ENCODE data around the gene MIS18A. TPM values are rescaled to one million over a fixed set of nuclear protein-coding genes. Genes with fewer than 3 reads are reported as not detected.
"Not testable (repeated sequence)": the region's sequence is repeated elsewhere in the genome, so short reads cannot be mapped to it uniquely, and the experiment has no call there.

MIS18A gene
- total and polyA plus RNA-seq, 5 donors: 3.3 to 4.7 (median 4.3) TPM

GRCh38 chr21:32316361-32317215, 37.7 kb upstream of the MIS18A start:
- intact Hi-C loops (cut with DNase I): no loop called here
- no peak for ATAC-seq
- Histone ChIP-seq H3K27ac (ENCODE audit: low read length) (no peak overlapping the region), H3K27me3 (ENCODE audit: control insufficient read depth, insufficient read depth) (no peaks in the 10 kb centered on the region), H3K4me3 (ENCODE audit: low read length) (no peak overlapping the region), H3K4me1 (ENCODE audit: control insufficient read depth, insufficient read depth, low read length) (no peaks in the 10 kb centered on the region), H3K9me3 (ENCODE audit: control insufficient read depth, low read length) (no peaks in the 10 kb centered on the region)
- 94% methylated on average over 22 of the region's 22 CpGs for WGBS
- DNase-seq: no peak

GRCh38 chr21:32315511-32316281, 36.8 kb upstream of the MIS18A start:
- H3K4me1 ChIP-seq (ENCODE audit: control insufficient read depth, insufficient read depth, low read length): no peaks in the 10 kb centered on the region
- no peaks in the 10 kb centered on the region for H3K27me3 ChIP-seq (ENCODE audit: control insufficient read depth, insufficient read depth)
- no peak overlapping the region for H3K4me3 ChIP-seq (ENCODE audit: low read length)
- H3K9me3 ChIP-seq (ENCODE audit: control insufficient read depth, low read length): no peaks in the 10 kb centered on the region
- no peak overlapping the region for H3K27ac ChIP-seq (ENCODE audit: low read length)
- intact Hi-C loops (cut with DNase I): no loop called here
- DNase-seq (no peak), ATAC-seq (no peak)
- WGBS: 91% methylated on average over 14 of the region's 14 CpGs

GRCh38 chr21:32314806-32315205, 36.0 kb upstream of the MIS18A start:
- ATAC-seq (no peak), DNase-seq (no peak)

GRCh38 chr21:32312976-32313375, 34.1 kb upstream of the MIS18A start:
- Histone ChIP-seq H3K27me3 (ENCODE audit: control insufficient read depth, insufficient read depth) (no peaks in the 10 kb centered on the region), H3K9me3 (ENCODE audit: control insufficient read depth, low read length) (no peaks in the 10 kb centered on the region), H3K4me3 (ENCODE audit: low read length) (no peak overlapping the region), H3K4me1 (ENCODE audit: control insufficient read depth, insufficient read depth, low read length) (no peaks in the 10 kb centered on the region), H3K27ac (ENCODE audit: low read length) (no peak overlapping the region)
- intact Hi-C loops (cut with DNase I): no loop called here
- WGBS: 89% methylated on average over 6 of the region's 6 CpGs
- no peak for DNase-seq
- ATAC-seq: no peak

More at GRCh38 chr21:32314806-32315205, 36.0 kb upstream of the MIS18A start:
- H3K27me3 ChIP-seq (ENCODE audit: control insufficient read depth, insufficient read depth): no peaks in the 10 kb centered on the region
- H3K4me1 ChIP-seq (ENCODE audit: control insufficient read depth, insufficient read depth, low read length): no peaks in the 10 kb centered on the region
- no peak overlapping the region for H3K4me3 ChIP-seq (ENCODE audit: low read length)
- WGBS: 96% methylated on average over 16 of the region's 16 CpGs
- intact Hi-C loops (cut with DNase I): no loop called here
- no peak overlapping the region for H3K27ac ChIP-seq (ENCODE audit: low read length)
- no peaks in the 10 kb centered on the region for H3K9me3 ChIP-seq (ENCODE audit: control insufficient read depth, low read length)

- ATAC-seq: peak in 1 of 2 donors; percentile 56
- Histone ChIP-seq H3K4me3 (ENCODE audit: low read length) (no peak overlapping the region), H3K9me3 (ENCODE audit: control insufficient read depth, low read length) (no peaks in the 10 kb centered on the region), H3K27ac (ENCODE audit: low read length) (no peak overlapping the region), H3K27me3 (ENCODE audit: control insufficient read depth, insufficient read depth) (no peaks in the 10 kb centered on the region), H3K4me1 (ENCODE audit: control insufficient read depth, insufficient read depth, low read length) (no peaks in the 10 kb centered on the region)
- DNase-seq: peak in 1 of 3 donors; percentile 62
- 75% methylated on average over 5 of the region's 5 CpGs for WGBS
- intact Hi-C loops (cut with DNase I): no loop called here
These were observed 33.5 kb upstream of the MIS18A start for GRCh38 chr21:32312326-32312725.

- DNase-seq: no peak
These were observed 32.8 kb upstream of the MIS18A start for GRCh38 chr21:32311621-32312020.

GRCh38 chr21:32310976-32311375, 32.1 kb upstream of the MIS18A start:
- ATAC-seq; intact Hi-C loops (cut with DNase I): not testable (repeated sequence)
- 88% methylated on average over 9 of the region's 9 CpGs for WGBS

More at GRCh38 chr21:32311621-32312020, 32.8 kb upstream of the MIS18A start:
- intact Hi-C loops (cut with DNase I): no loop called here
- Histone ChIP-seq H3K4me1 (ENCODE audit: control insufficient read depth, insufficient read depth, low read length) (no peaks in the 10 kb centered on the region), H3K27me3 (ENCODE audit: control insufficient read depth, insufficient read depth) (no peaks in the 10 kb centered on the region), H3K4me3 (ENCODE audit: low read length) (no peak overlapping the region), H3K9me3 (ENCODE audit: control insufficient read depth, low read length) (no peaks in the 10 kb centered on the region), H3K27ac (ENCODE audit: low read length) (no peak overlapping the region)
- no peak for ATAC-seq
- WGBS: 95% methylated on average over 9 of the region's 9 CpGs

GRCh38 chr21:32309906-32310460, 31.1 kb upstream of the MIS18A start:
- intact Hi-C loops (cut with DNase I): no loop called here
- DNase-seq (no peak), ATAC-seq (no peak)
- Histone ChIP-seq H3K4me3 (ENCODE audit: low read length) (no peak overlapping the region), H3K9me3 (ENCODE audit: control insufficient read depth, low read length) (no peaks in the 10 kb centered on the region), H3K27me3 (ENCODE audit: control insufficient read depth, insufficient read depth) (no peaks in the 10 kb centered on the region), H3K4me1 (ENCODE audit: control insufficient read depth, insufficient read depth, low read length) (no peaks in the 10 kb centered on the region), H3K27ac (ENCODE audit: low read length) (no peak overlapping the region)
- 89% methylated on average over 7 of the region's 7 CpGs for WGBS

More at GRCh38 chr21:32310976-32311375, 32.1 kb upstream of the MIS18A start:
- DNase-seq; H3K4me1 ChIP-seq (ENCODE audit: control insufficient read depth, insufficient read depth, low read length); H3K9me3 ChIP-seq (ENCODE audit: control insufficient read depth, low read length); H3K27me3 ChIP-seq (ENCODE audit: control insufficient read depth, insufficient read depth); H3K4me3 ChIP-seq (ENCODE audit: low read length); H3K27ac ChIP-seq (ENCODE audit: low read length): not testable (repeated sequence)

GRCh38 chr21:32308696-32309095, 29.8 kb upstream of the MIS18A start:
- Histone ChIP-seq H3K4me1 (ENCODE audit: control insufficient read depth, insufficient read depth, low read length) (no peaks in the 10 kb centered on the region), H3K4me3 (ENCODE audit: low read length) (no peak overlapping the region), H3K27me3 (ENCODE audit: control insufficient read depth, insufficient read depth) (no peaks in the 10 kb centered on the region), H3K27ac (ENCODE audit: low read length) (no peak overlapping the region), H3K9me3 (ENCODE audit: control insufficient read depth, low read length) (no peaks in the 10 kb centered on the region)
- WGBS: 93% methylated on average over 10 of the region's 10 CpGs
- ATAC-seq: no peak
- no peak for DNase-seq
- intact Hi-C loops (cut with DNase I): no loop called here

GRCh38 chr21:32307706-32308105, 28.9 kb upstream of the MIS18A start:
- 97% methylated on average over 4 of the region's 4 CpGs for WGBS
- no peaks in the 10 kb centered on the region for H3K9me3 ChIP-seq (ENCODE audit: control insufficient read depth, low read length)
- no peak for DNase-seq
- no peak for ATAC-seq
- intact Hi-C loops (cut with DNase I): no loop called here
- H3K4me1 ChIP-seq (ENCODE audit: control insufficient read depth, insufficient read depth, low read length): no peaks in the 10 kb centered on the region
- H3K27me3 ChIP-seq (ENCODE audit: control insufficient read depth, insufficient read depth): no peaks in the 10 kb centered on the region
- no peak overlapping the region for H3K4me3 ChIP-seq (ENCODE audit: low read length)
- H3K27ac ChIP-seq (ENCODE audit: low read length): no peak overlapping the region

All from right cardiac atrium (tissue), 5 donors.